Fibroblast of upper back skin (primary cell): ENCODE measurements around the gene MFRP.
"Not testable (repeated sequence)": the region's sequence is repeated elsewhere in the genome, so short reads cannot be mapped to it uniquely, and the experiment has no call there.

Source experiments
- DNase-seq: peaks from one replicate; pipeline ENCODE4 v3.0.0-alpha.2; 2013

The MFRP gene

GRCh38 chr11:119346605-119347004 is at the start of gene MFRP:
Gene MFRP, minus strand, starts transcription at chr11:119346705. Its CDS starts 192 bp downstream, at chr11:119346513.
- DNase-seq = no peak

- no peak for DNase-seq
Measured at GRCh38 chr11:119391275-119391674, 44.8 kb upstream of the MFRP start.

GRCh38 chr11:119389611-119390254 is 43.2 kb upstream of the MFRP start:
- DNase-seq = no peak

GRCh38 chr11:119388103-119388502 is 41.6 kb upstream of the MFRP start:
- no peak for DNase-seq

- DNase-seq = no peak
Measured at GRCh38 chr11:119384332-119384731, 37.8 kb upstream of the MFRP start.

GRCh38 chr11:119382513-119382912 is 36.0 kb upstream of the MFRP start:
- DNase-seq = not testable (repeated sequence)

GRCh38 chr11:119382101-119382500 is 35.6 kb upstream of the MFRP start:
- DNase-seq = no peak

GRCh38 chr11:119381181-119381988 is 34.9 kb upstream of the MFRP start, which contains the start of gene USP2:
Gene USP2, minus strand, starts transcription at chr11:119381690. Its CDS starts 8,210 bp downstream, at chr11:119373480.
- peak; percentile 94 for DNase-seq

- DNase-seq = no peak
Measured at GRCh38 chr11:119380827-119381180, 34.3 kb upstream of the MFRP start.

- DNase-seq = no peak
Measured at GRCh38 chr11:119380160-119380826, 33.8 kb upstream of the MFRP start.

GRCh38 chr11:119378851-119379465 is 32.5 kb upstream of the MFRP start:
- no peak for DNase-seq

GRCh38 chr11:119377961-119378667 is 31.6 kb upstream of the MFRP start:
- DNase-seq = no peak

GRCh38 chr11:119377112-119377901 is 30.8 kb upstream of the MFRP start:
- DNase-seq = no peak

- DNase-seq = no peak
Measured at GRCh38 chr11:119376197-119376847, 29.8 kb upstream of the MFRP start.

- DNase-seq = peak; percentile 53
Measured at GRCh38 chr11:119375337-119376196, 29.1 kb upstream of the MFRP start.

GRCh38 chr11:119374632-119375336 is 28.3 kb upstream of the MFRP start:
- DNase-seq = no peak

- DNase-seq = peak; percentile 72
Measured at GRCh38 chr11:119373921-119374631, 27.6 kb upstream of the MFRP start.

GRCh38 chr11:119373059-119373920 is 26.8 kb upstream of the MFRP start:
- no peak for DNase-seq
